GM12891 (cell line): ENCODE measurements around the gene MAP3K1.

Experiments
- DNase-seq: peaks from one replicate; pipeline ENCODE4 v3.0.0; 2011; ENCODE audit warnings: low spot score; ENCODE audit not compliant: insufficient read length
- FAIRE-seq: peaks from 2 replicates; lab custom pipeline; 2011; peaks lifted over from hg19 to GRCh38; lab: Jason Lieb, UNC
- PAX5 ChIP-seq: IDR thresholded peaks from 2 replicates; pipeline ENCODE4 v1.6.1; 2011; ENCODE audit warnings: low read length, moderate library complexity, mild to moderate bottlenecking; ENCODE audit not compliant: insufficient read depth, severe bottlenecking
- POLR2A ChIP-seq: IDR thresholded peaks from 2 replicates; pipeline ENCODE4 v1.6.1; 2011; ENCODE audit warnings: low read depth, low read length, control low read depth
- POLR2AphosphoS5 ChIP-seq: IDR thresholded peaks from 2 replicates; pipeline ENCODE4 v1.6.1; 2011; ENCODE audit warnings: low read depth, low read length, control low read depth
- POU2F2 ChIP-seq: IDR thresholded peaks from 2 replicates; pipeline ENCODE4 v1.6.1; 2011; ENCODE audit warnings: low read depth, mild to moderate bottlenecking, control low read depth, low read length, moderate library complexity
- SPI1 ChIP-seq: IDR thresholded peaks from 2 replicates; pipeline ENCODE4 v1.6.1; 2011; ENCODE audit warnings: low read depth, low read length, control low read depth
- TAF1 ChIP-seq: IDR thresholded peaks from 2 replicates; pipeline ENCODE4 v1.6.1; 2011; ENCODE audit warnings: low read depth, low read length, control low read depth

The MAP3K1 gene

GRCh38 chr5:56825222-56825824, 10.0 kb downstream of the MAP3K1 start:
- DNase-seq (no peak), FAIRE-seq (no peak)
- TF ChIP-seq POLR2A (no peak), TAF1 (no peak), POU2F2 (no peak), PAX5 (no peak), SPI1 (no peak), POLR2AphosphoS5 (no peak)

DNA sequence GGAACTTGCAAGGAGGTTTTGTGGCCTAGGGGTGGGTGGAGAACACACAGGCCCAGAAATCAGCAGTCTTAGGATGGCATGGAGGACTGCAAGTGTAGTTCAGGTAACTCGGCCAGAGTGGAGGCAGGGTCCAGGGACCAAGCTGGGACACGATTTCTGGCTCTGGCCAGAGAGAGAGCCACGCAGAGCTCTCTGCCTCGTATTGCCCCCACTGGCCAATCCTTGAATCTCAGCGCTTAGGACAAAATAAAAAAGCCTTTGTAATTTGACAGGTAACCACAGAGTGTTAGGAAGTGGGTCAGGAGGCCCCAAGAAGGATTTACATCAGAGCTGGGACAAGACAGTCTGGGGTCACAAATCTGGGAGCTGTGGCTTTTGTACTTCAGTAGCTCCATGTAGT, 11.7 kb downstream of the MAP3K1 start:
- FAIRE-seq: no peak
- DNase-seq: no peak
- no peak for TF ChIP-seq SPI1
- no peak for TF ChIP-seq TAF1
- TF ChIP-seq POLR2A: no peak
- no peak for TF ChIP-seq POLR2AphosphoS5
- no peak for TF ChIP-seq POU2F2
- no peak for TF ChIP-seq PAX5

DNA sequence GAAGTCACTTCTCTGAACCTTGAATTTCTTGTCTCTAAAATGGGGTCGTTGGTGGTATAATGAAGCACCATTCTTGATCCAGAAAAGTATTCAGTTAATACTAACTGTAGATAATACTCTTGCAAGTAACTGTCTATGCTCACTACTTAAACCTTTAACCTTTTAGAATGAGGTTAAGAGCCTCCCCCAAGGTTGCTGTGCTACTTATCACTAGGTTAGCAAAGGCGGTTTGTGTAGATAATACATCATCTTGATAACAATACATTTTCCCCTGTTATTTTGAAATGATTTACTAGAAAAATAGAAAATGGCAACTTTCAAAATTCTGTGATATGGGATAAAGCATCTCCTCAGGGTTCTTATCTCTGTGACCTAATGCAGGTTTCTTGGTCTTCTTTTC, 12.6 kb downstream of the MAP3K1 start:
- DNase-seq: no peak
- TF ChIP-seq POU2F2: no peak
- no peak for TF ChIP-seq POLR2AphosphoS5
- no peak for TF ChIP-seq POLR2A
- no peak for TF ChIP-seq PAX5
- TF ChIP-seq TAF1: no peak
- TF ChIP-seq SPI1: no peak
- FAIRE-seq: no peak

GRCh38 chr5:56829137-56829908, 14.0 kb downstream of the MAP3K1 start:
- FAIRE-seq (peak; percentile 62), DNase-seq (no peak)

GRCh38 chr5:56831773-56832172, 16.4 kb downstream of the MAP3K1 start:
- DNase-seq: no peak
- FAIRE-seq: no peak
- no peak for TF ChIP-seq POU2F2
- no peak for TF ChIP-seq SPI1
- no peak for TF ChIP-seq PAX5
- no peak for TF ChIP-seq TAF1
- TF ChIP-seq POLR2A: no peak
- TF ChIP-seq POLR2AphosphoS5: no peak

More at GRCh38 chr5:56829137-56829908, 14.0 kb downstream of the MAP3K1 start:
- TF ChIP-seq TAF1 (no peak), POLR2AphosphoS5 (no peak)

- DNase-seq (no peak), FAIRE-seq (peak; percentile 35)
- TF ChIP-seq POLR2A (no peak), TAF1 (no peak), PAX5 (no peak), POU2F2 (no peak), SPI1 (no peak), POLR2AphosphoS5 (no peak)
Measured at GRCh38 chr5:56833325-56833724, 18.0 kb downstream of the MAP3K1 start.

GRCh38 chr5:56837381-56837780, 22.0 kb downstream of the MAP3K1 start:
- TF ChIP-seq POLR2AphosphoS5 (no peak), PAX5 (no peak), POLR2A (no peak), SPI1 (no peak), POU2F2 (no peak), TAF1 (no peak)
- DNase-seq: no peak
- no peak for FAIRE-seq

DNA sequence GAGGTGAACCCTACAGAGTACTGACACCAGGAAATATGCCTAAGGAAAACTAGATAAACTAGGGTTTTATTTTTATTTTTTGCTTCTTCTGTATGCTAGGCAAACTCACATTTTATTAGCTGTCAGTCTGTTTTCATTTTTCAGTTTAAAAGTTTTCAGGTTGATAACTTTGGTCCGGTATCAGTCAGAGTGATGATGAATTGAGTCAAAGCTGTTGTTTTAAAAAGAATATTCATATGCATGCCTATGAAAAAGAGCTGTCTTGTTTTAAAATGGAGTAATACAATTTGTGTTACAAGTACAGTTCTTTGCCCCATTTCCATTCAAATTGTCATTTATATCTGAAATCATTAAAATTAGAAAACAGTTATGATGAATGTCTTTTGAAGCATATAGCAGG, 22.6 kb downstream of the MAP3K1 start:
- no peak for TF ChIP-seq POLR2AphosphoS5
- no peak for TF ChIP-seq POLR2A
- TF ChIP-seq POU2F2: no peak
- no peak for TF ChIP-seq PAX5
- no peak for TF ChIP-seq SPI1
- no peak for TF ChIP-seq TAF1
- no peak for DNase-seq
- FAIRE-seq: no peak

DNA sequence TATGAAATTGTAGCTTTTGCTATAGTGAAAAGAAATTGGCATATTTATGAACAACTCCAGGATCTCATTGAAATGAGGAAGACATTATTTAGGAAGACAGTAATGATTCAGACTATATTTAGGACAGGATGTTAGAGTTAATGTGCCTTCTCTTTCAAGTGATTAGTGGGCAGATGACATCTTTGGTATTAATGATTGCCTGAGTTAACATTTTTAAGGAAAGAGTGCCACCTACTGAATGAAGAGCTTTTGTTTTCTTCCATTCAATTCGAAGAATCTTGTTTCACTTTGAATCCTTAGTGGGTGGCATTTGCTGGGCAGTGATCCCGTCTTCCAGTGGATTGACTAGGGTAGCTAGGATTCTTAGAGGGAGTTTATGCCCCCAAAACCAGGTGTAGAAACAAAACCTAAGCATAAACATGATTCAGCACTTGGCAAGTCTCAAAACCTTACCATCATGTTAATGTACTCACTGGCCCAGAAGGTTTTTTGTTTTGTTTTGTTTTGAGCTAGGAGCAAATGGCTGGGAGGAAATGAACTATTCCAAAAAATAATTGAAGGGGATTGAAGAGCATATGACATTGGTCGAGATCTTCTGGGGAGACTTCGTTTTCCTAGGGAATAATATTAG, 23.2 kb downstream of the MAP3K1 start:
- no peak for DNase-seq
- TF ChIP-seq SPI1: no peak
- peak; percentile 87 for FAIRE-seq

- TF ChIP-seq POLR2AphosphoS5: no peak
- TF ChIP-seq SPI1: no peak
- TF ChIP-seq TAF1: no peak
- TF ChIP-seq POU2F2: no peak
- TF ChIP-seq POLR2A: no peak
- no peak for TF ChIP-seq PAX5
- DNase-seq (no peak), FAIRE-seq (no peak)
Measured at GRCh38 chr5:56839062-56839461, 23.7 kb downstream of the MAP3K1 start.
